Tibial artery (tissue), 4 donors: Measurements from ENCODE around the gene SLC25A25.

Source experiments
- DNase-seq, 2 donors: peaks; one replicate each; pipeline ENCODE4 v3.0.0-alpha.2; 2019
- H3K27ac ChIP-seq, 2 donors: fragments of 200-600 bp; sonication (generic) in 1 of 2; 1 replicate in 1 of 2; 2 replicates in 1 of 2; pipeline ENCODE4 v1.5.1; 2018 to 2019; ENCODE audit warnings: mild to moderate bottlenecking in 1 of 2
- H3K27me3 ChIP-seq, 2 donors: fragments of 200-600 bp; sonication (generic) in 1 of 2; one replicate each; pipeline versions ENCODE4 v1.5.1 to v1.6.0; 2016 to 2019
- H3K36me3 ChIP-seq, 3 donors: fragments of 200-600 bp; sonication (generic) in 2 of 3; one replicate each; pipeline ENCODE4 v1.5.1; 2016 to 2019; ENCODE audit warnings: mild to moderate bottlenecking in 2 of 3
- H3K4me1 ChIP-seq, 4 donors: fragments of 200-600 bp; sonication (generic) in 2 of 4; 1 replicate in 3 of 4; 2 replicates in 1 of 4; pipeline ENCODE4 v1.5.1; 2016 to 2019
- H3K4me3 ChIP-seq, 2 donors: fragments of 200-600 bp; sonication (generic) in 1 of 2; 1 replicate in 1 of 2; 2 replicates in 1 of 2; pipeline ENCODE4 v1.5.1; 2018 to 2019; ENCODE audit warnings: mild to moderate bottlenecking in 2 of 2
- H3K9me3 ChIP-seq, 3 donors: fragments of 200-600 bp; sonication (generic) in 1 of 3; one replicate each; pipeline ENCODE4 v1.5.1; 2016 to 2019
- intact Hi-C: fragments of 100-400 bp; cut with DNase I; formaldehyde crosslinking; loops from one replicate; pipeline ENCODE4 v1.15.0; 2023; ENCODE audit warnings: low total_unique reads
- TF ChIP-seq, protein P1 (sequence below), 2 experiments: fragments of 200-600 bp in 1 of 2; fragments of 450-650 bp in 1 of 2; IDR thresholded peaks; one replicate each; pipeline ENCODE4 v1.5.1; 2017 to 2019; ENCODE audit warnings: antibody characterized with exemption in 2 of 2, mild to moderate bottlenecking in 1 of 2, moderate library complexity in 1 of 2

The SLC25A25 gene

DNA sequence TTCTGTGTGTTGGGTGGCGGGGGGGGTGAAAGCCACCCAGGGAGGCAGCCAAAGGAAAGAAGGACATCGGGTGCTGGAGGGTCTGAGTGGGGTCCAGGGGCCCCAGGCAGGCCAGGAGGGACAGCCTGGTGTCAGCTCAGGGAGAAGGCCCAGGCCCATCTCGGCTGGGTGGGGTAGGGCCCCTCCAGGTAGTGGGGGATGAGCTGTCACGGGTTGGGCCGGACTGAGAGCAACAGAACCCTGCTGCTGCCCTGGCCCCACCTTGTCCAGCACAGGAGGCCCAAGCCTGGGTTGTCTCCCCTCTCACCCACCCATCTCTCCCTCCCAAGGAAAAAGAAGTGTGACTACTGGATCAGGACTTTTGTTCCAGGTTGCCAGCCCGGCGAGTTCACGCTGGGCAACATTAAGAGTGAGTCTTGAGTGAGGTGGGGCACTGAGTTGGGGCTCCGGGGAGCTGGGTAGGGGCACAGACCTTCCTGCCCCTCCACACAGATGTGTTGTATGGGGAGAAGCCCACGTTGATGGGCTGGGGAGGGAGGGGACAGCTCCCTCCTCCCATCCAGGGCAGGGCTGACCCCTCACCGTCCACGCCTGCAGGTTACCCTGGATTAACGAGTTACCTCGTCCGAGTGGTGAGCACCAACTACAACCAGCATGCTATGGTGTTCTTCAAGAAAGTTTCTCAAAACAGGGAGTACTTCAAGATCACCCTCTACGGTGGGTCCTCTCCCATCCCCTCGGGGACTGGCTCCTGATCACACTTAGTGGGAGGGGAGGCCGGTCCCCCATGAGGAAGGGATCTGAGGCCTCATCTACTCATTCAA lies 83.5 kb downstream of the SLC25A25 start:
- no peak overlapping the region for H3K27ac ChIP-seq
- no peak overlapping the region for H3K4me3 ChIP-seq
- intact Hi-C loops, result no loop called here
- no peaks in the 10 kb centered on the region for H3K27me3 ChIP-seq
- peaks cover 0 to 12% (median 0%) of the 10 kb centered on the region in 4 donors for H3K4me1 ChIP-seq
- no peaks in the 10 kb centered on the region for H3K9me3 ChIP-seq
- TF ChIP-seq, protein P1, sequence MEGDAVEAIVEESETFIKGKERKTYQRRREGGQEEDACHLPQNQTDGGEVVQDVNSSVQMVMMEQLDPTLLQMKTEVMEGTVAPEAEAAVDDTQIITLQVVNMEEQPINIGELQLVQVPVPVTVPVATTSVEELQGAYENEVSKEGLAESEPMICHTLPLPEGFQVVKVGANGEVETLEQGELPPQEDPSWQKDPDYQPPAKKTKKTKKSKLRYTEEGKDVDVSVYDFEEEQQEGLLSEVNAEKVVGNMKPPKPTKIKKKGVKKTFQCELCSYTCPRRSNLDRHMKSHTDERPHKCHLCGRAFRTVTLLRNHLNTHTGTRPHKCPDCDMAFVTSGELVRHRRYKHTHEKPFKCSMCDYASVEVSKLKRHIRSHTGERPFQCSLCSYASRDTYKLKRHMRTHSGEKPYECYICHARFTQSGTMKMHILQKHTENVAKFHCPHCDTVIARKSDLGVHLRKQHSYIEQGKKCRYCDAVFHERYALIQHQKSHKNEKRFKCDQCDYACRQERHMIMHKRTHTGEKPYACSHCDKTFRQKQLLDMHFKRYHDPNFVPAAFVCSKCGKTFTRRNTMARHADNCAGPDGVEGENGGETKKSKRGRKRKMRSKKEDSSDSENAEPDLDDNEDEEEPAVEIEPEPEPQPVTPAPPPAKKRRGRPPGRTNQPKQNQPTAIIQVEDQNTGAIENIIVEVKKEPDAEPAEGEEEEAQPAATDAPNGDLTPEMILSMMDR (IDR thresholded peaks at IDR 0.05), result no peak
- peak in 1 of 2 donors; percentile 60 for DNase-seq
- no peaks in the 10 kb centered on the region for H3K36me3 ChIP-seq

DNA sequence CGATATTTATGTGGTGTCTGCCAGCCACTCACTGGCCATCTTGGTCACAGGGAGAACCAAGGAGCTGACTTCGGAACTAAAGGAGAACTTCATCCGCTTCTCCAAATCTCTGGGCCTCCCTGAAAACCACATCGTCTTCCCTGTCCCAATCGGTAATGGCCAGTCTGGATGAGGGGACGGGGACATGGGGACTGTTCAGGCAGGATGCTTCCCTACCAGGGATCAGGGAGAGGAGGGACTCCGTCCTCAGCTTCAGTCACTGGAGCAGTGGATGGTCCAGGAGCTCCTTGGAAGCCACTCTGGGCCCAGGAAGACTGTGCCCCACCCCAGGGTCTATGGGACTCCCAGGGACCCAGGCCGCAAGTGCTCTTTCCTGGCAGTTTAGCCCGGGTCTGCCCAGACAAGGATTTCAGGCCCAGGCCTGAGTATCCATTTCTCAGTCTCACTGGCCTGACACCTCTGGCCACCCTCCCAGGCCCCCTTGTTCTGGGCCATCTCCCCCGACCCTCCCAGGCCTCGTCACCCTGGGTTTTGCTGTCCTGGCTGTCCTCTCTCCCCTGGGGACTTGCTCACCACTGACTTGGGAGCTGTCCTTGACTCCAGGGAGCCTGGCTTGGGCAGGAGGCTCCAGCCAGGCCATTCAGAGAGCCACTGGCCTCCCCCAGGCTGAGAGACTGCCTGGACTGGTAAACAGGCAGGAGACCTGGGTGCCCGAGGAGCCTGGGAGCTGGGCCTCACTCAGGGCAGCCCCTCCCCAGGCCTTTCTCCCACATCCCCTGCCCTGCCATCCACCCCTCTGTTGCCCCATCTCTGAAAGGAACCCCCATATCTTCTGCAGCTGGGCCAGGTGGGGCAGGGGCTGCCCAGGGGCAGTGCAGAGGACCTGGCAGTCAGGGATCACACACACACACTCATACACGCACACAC lies 84.4 kb downstream of the SLC25A25 start:
- Histone ChIP-seq H3K27me3 (no peaks in the 10 kb centered on the region), H3K9me3 (no peaks in the 10 kb centered on the region), H3K36me3 (no peaks in the 10 kb centered on the region), H3K4me3 (no peak overlapping the region), H3K27ac (no peak overlapping the region), H3K4me1 (peaks cover 0 to 12% (median 0%) of the 10 kb centered on the region in 4 donors)
- intact Hi-C loops, result no loop called here
- TF ChIP-seq, protein P1 (IDR thresholded peaks at IDR 0.05), result no peak
- peak in 1 of 2 donors; percentile 55 for DNase-seq

DNA sequence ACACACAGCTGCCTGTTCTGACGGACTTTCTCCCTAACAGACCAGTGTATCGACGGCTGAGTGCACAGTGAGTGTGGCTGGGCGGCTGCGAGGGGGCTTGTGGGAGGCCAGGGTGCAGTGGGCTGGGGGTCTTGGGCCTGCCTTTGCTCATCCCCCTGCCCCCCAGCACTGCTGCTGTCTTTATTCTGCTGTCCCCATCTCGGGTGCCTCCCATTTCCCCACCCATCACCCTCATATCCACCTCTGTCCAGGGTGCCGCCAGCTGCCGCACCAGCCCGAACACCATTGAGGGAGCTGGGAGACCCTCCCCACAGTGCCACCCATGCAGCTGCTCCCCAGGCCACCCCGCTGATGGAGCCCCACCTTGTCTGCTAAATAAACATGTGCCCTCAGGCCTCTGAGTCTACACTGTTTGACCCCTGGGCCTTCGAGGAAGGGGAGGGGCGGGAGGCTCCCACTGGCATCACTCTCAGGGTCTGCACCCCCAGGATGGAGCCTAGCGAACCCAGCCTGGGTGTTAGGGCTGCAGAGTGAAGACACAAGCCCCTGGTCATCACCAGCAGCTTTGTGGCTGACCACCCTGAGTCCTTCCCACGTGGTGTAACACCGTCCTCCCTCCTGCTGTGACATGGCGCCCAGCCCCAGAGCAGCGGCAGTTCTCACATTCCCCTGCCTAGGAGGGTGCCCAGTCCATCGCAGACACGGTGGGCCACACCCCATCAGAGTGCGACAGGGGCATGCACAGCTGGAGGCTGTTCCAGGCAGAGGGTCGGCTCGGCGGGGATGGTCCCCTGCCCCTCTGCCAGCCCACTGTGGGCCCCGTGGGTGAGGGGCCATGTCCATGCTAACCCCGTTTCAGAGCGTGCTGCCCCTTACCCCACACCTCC lies 85.3 kb downstream of the SLC25A25 start:
- H3K4me1 ChIP-seq, result peaks cover 0 to 11% (median 0%) of the 10 kb centered on the region in 4 donors
- intact Hi-C loops, result no loop called here
- no peak for DNase-seq
- H3K36me3 ChIP-seq, result no peaks in the 10 kb centered on the region
- no peak overlapping the region for H3K4me3 ChIP-seq
- H3K27me3 ChIP-seq, result no peaks in the 10 kb centered on the region
- H3K27ac ChIP-seq, result no peak overlapping the region
- TF ChIP-seq, protein P1 (IDR thresholded peaks at IDR 0.05), result no peak
- H3K9me3 ChIP-seq, result no peaks in the 10 kb centered on the region

DNA sequence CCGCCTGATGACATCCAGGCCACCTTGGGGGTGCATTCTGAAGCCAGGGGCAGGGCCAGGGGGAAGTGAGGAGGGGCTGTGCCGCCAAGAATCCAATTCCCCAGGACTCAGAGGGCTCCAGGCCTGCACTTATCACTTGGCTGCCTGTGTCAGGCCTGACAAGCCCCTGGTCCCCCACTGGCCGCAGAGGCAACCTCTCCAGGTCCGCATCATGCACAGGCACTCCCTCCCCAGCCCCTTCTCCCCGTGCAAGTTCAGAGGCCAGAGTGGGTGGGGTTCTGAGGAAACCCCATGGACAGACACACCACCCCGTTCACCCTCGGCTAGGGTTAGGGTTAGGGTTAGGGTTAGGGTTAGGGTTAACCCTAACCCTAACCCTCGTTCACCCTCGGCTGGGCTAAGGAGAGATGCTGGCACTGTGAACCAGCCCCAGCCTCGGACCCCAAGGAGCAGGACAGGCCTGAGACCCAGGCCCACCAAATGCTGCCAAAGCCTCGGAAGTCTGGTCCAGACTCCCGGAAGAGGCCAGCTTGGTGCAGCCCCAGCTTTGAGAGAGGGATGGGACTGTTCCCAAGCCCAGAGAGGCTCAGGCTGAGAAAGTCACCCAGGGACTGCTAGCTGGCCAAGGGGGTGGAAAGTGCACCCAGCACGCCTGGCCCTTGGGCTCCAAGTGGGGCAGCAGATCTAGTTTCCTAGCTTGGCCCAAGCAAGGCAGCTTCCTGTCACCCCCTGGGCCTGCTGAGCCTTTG lies 86.1 kb downstream of the SLC25A25 start:
- peaks cover 0 to 4% (median 0%) of the 10 kb centered on the region in 4 donors for H3K4me1 ChIP-seq
- H3K4me3 ChIP-seq, result no peak overlapping the region
- H3K9me3 ChIP-seq, result no peaks in the 10 kb centered on the region
- TF ChIP-seq, protein P1 (IDR thresholded peaks at IDR 0.05), result no peak
- no peak overlapping the region for H3K27ac ChIP-seq
- no peaks in the 10 kb centered on the region for H3K27me3 ChIP-seq
- DNase-seq, result no peak
- H3K36me3 ChIP-seq, result no peaks in the 10 kb centered on the region
- intact Hi-C loops, result no loop called here
